Activated T-cell treated with anti-CD3 and anti-CD28 coated beads, Interleukin-2, amount 50 U/mL, for 24 hours (primary cell): ENCODE data around the gene CATSPERB.
A peak's percentile ranks its signal among the peaks of the same experiment; 100 is the strongest.
"Not testable (repeated sequence)": the region's sequence is repeated elsewhere in the genome, so short reads cannot be mapped to it uniquely, and the experiment has no call there.

Source experiments
- DNase-seq: peaks from one replicate; pipeline ENCODE4 v3.0.0-alpha.2; 2020
- H3K27ac Mint-ChIP-seq: 2 replicates; pipeline ENCODE4 v1.8.0; 2020; ENCODE audit warnings: mild to moderate bottlenecking, mixed read lengths
- H3K27me3 Mint-ChIP-seq: 2 replicates; pipeline ENCODE4 v1.8.0; 2020; ENCODE audit warnings: mixed read lengths
- H3K36me3 Mint-ChIP-seq: 2 replicates; pipeline ENCODE4 v1.8.0; 2020; ENCODE audit warnings: low read depth, mixed read lengths
- H3K4me1 Mint-ChIP-seq: 2 replicates; pipeline ENCODE4 v1.8.0; 2020; ENCODE audit warnings: low read depth, mixed read lengths
- H3K4me3 Mint-ChIP-seq: 2 replicates; pipeline ENCODE4 v1.8.0; 2020; ENCODE audit warnings: mild to moderate bottlenecking, moderate library complexity, mixed read lengths
- H3K9me3 Mint-ChIP-seq: 2 replicates; pipeline ENCODE4 v1.8.0; 2020; ENCODE audit warnings: mixed read lengths

CATSPERB gene

DNA sequence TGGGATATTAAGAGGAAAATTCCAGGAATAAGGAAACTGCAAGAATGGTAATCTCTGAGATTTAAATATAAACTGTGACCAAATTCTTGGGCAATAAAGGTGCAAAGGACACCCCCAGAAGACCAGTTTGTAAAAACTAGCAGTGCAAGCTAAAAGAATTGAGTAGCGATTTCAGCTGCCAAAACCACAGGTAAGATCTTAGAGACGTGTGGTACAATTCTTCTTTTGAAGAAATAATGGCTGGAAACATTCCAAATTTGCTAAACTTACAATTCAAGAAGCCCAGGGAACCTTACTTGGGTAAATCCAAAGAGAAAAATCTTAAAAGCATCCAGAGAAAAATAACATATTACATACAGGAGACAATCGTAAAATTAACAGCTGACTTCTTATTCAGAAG, 12.0 kb downstream of the CATSPERB start:
- no peak for DNase-seq
- H3K36me3 Mint-ChIP-seq: no peaks in the 10 kb centered on the region
- no peak overlapping the region for H3K27ac Mint-ChIP-seq
- H3K4me3 Mint-ChIP-seq: no peak overlapping the region
- no peaks in the 10 kb centered on the region for H3K27me3 Mint-ChIP-seq
- H3K9me3 Mint-ChIP-seq: no peaks in the 10 kb centered on the region
- peaks cover 6% of the 10 kb centered on the region for H3K4me1 Mint-ChIP-seq

DNA sequence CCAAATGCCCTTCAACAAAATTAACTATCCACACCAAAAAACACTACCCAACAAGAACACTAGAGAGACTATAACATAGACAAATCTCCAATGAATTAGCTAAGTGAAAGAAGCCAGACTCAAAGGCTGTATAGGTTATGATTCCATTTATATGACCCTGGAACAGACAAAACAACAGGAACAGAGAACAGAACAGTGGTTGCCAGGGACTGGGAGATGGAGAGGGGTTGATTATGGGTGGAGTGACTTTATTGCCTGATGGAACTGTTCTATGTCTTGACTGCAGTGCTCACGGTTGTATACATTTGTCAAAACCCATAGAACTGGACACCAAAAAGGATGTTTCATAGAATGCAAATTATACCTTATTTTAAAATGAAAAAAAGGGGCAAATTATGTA, 14.9 kb downstream of the CATSPERB start:
- no peak for DNase-seq
- Mint-ChIP-seq H3K27me3 (no peaks in the 10 kb centered on the region), H3K9me3 (no peaks in the 10 kb centered on the region), H3K4me3 (no peak overlapping the region), H3K27ac (no peak overlapping the region), H3K4me1 (peaks cover 9% of the 10 kb centered on the region), H3K36me3 (no peaks in the 10 kb centered on the region)

DNA sequence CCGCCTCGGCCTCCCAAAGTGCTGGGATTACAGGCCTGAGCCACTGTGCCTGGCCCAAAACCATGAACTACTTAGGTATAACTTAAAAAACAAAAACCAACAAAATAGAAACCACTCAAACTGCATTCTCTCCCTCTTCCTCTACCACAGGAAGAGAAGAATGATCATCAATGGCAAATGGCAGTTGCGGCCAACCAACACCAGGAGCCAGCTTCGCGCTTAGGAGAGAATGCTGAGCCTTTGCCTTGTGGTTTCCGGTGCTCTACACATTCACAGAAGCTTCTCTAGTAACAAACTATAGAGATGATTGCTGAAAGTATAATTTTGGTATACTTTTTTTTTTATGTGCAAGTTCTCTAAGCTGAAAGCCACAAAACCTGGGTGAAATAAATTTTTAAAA, 17.1 kb downstream of the CATSPERB start:
- H3K27ac Mint-ChIP-seq: no peak overlapping the region
- no peak overlapping the region for H3K4me3 Mint-ChIP-seq

DNA sequence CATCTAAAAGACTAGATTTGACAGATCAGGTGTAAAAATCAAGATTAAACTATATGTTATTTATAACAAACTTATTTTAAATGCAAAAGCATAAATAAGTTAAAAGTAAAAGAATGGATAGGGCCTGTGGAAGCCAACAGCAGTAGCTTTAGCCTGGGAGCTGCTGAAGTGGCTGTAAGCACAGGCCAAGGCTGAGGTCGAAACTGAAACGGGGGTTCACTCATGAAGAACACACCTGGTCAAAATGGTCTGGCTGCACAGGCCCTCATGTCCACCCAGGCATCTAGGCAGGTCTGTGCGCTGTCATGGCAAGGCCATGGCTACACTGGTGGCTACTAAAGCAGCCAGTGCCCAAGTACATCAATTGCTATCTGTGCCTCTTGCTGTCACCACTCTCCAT, 23.1 kb downstream of the CATSPERB start:
- H3K4me1 Mint-ChIP-seq: no peaks in the 10 kb centered on the region
- no peak overlapping the region for H3K27ac Mint-ChIP-seq
- DNase-seq: no peak
- H3K36me3 Mint-ChIP-seq: no peaks in the 10 kb centered on the region
- no peaks in the 10 kb centered on the region for H3K9me3 Mint-ChIP-seq
- H3K4me3 Mint-ChIP-seq: no peak overlapping the region
- no peaks in the 10 kb centered on the region for H3K27me3 Mint-ChIP-seq

More for the DNA sequence above, 17.1 kb downstream of the CATSPERB start:
- H3K9me3 Mint-ChIP-seq: no peaks in the 10 kb centered on the region
- H3K4me1 Mint-ChIP-seq: peaks cover 7% of the 10 kb centered on the region
- H3K36me3 Mint-ChIP-seq: no peaks in the 10 kb centered on the region
- no peaks in the 10 kb centered on the region for H3K27me3 Mint-ChIP-seq
- no peak for DNase-seq

DNA sequence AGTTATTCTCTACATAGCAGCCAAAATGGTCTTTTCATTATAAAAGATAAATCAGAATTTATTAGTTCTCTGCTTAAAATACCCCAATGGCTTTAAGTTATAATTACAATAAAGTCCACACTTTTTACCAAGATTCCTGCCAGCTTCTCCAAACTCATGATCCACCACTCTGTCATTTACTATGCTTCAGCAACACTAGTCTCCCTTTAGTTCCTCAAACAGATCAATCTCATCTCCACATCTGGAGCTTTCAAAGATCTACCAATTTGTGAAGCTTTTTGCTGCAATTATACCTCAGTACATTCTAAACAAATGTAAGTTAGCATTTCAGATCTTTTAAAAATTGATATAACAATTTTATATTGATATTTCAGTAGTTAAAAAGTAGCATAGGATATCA, 24.9 kb downstream of the CATSPERB start:
- Mint-ChIP-seq H3K4me3 (no peak overlapping the region), H3K9me3 (no peaks in the 10 kb centered on the region), H3K4me1 (no peaks in the 10 kb centered on the region), H3K27me3 (no peaks in the 10 kb centered on the region), H3K36me3 (no peaks in the 10 kb centered on the region), H3K27ac (no peak overlapping the region)
- no peak for DNase-seq

DNA sequence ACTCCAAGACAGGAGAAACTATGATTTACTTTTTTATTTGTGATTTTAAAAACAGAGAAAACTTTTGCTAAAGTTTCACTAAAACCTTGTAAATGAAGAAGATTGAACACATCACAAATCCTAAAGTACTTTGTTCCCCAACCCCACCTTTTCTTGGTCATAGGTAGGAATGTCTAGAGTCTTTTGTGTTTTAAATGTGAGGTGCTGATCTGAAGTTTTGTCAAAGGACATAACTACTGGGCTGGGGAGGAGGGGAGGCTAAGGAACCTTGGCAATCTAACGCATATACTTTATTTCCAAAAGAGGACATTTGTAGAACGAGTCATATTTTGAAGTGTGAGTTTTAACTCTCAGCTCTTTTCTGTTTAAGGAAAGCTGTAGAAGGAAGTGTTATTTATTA, 37.2 kb downstream of the CATSPERB start:
- Mint-ChIP-seq H3K4me3 (no peak overlapping the region), H3K27me3 (no peaks in the 10 kb centered on the region), H3K27ac (no peak overlapping the region), H3K4me1 (peaks cover 5% of the 10 kb centered on the region), H3K9me3 (peaks cover 15% of the 10 kb centered on the region), H3K36me3 (peaks cover 5% of the 10 kb centered on the region)
- no peak for DNase-seq

DNA sequence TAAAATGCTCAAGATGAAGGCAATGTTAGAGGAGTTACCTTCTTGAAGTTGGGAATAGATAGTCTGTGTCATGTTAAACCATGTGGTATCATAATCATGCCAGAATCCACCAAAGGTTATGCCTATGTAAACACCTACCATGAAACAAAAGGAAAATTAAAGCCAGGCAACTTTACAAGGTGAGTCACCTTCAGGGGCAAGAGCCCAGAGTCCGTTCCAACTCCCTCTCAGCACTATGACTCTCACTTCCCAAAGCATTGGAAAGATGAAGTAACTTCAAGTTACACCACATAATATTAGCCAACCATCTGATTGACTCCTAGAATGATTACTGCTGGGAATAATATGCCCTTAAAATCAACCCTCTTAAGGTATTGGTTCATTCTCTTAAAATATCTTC, 38.5 kb downstream of the CATSPERB start:
- Mint-ChIP-seq H3K36me3 (peaks cover 5% of the 10 kb centered on the region), H3K4me1 (peaks cover 5% of the 10 kb centered on the region), H3K4me3 (no peak overlapping the region), H3K9me3 (peaks cover 15% of the 10 kb centered on the region), H3K27ac (no peak overlapping the region), H3K27me3 (no peaks in the 10 kb centered on the region)
- DNase-seq: no peak

DNA sequence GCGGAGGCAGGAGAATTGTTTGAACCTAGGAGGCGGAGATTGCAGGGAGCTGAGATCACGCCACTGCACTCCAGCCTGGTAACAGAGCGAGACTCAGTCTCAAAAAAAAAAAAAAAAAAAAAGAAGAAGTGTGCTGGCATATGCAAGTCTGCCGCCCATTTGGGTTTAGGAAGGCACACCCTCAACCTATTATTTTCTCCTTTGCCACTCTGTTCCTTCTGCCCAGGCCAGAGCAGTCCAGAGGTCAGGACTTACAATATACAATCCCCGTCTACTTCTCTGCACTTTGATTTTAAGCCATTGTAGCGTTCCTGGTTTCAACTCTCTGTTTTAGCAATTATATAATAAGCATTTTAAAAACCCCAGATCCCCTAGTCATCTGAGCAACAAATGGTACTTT, 39.8 kb downstream of the CATSPERB start:
- H3K36me3 Mint-ChIP-seq: peaks cover 5% of the 10 kb centered on the region
- no peak overlapping the region for H3K27ac Mint-ChIP-seq
- no peak overlapping the region for H3K4me3 Mint-ChIP-seq
- no peaks in the 10 kb centered on the region for H3K27me3 Mint-ChIP-seq
- peaks cover 5% of the 10 kb centered on the region for H3K4me1 Mint-ChIP-seq
- DNase-seq: no peak
- H3K9me3 Mint-ChIP-seq: peaks cover 10% of the 10 kb centered on the region

DNA sequence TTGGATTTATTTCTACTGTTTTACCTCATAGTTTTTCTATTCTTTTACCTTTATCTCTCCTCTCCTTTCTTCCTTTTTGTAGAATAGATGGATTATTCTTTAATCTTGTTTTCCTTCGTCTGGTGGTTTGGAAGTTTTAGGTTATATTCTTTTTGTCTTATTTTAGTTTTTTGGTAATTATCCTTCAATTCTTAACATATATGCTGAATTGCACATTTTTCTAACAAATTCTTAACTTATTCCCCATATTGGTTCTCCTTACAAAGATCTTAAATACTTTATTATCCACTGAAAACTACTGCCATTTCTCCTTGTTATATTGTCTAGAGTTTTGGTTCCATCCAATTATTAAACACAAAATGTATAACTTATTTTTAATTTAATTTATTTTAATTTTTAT, 42.3 kb downstream of the CATSPERB start:
- no peak overlapping the region for H3K4me3 Mint-ChIP-seq
- H3K4me1 Mint-ChIP-seq: no peaks in the 10 kb centered on the region
- H3K9me3 Mint-ChIP-seq: peaks cover 10% of the 10 kb centered on the region
- H3K27ac Mint-ChIP-seq: no peak overlapping the region
- peaks cover 5% of the 10 kb centered on the region for H3K36me3 Mint-ChIP-seq
- DNase-seq: no peak
- no peaks in the 10 kb centered on the region for H3K27me3 Mint-ChIP-seq

DNA sequence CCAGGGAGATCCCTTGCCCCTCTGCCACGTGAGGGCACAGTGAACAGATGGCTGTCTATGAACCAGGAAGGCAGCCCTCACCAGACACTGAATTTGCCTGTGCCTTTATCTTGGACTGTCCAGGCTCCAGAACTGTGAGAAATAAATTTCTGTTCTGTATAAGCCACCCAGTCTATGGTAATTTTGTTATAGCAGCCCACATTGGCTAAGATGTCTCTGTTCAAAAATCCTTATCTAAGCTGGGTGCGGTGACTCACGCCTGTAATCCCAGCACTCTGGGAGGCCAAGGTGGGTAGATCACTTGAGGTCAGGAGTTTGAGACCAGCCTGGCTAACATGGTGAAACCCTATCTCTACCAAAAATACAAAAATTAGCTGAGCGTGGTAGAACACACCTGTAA, 44.5 kb downstream of the CATSPERB start:
- H3K4me1 Mint-ChIP-seq, H3K27ac Mint-ChIP-seq, H3K4me3 Mint-ChIP-seq, H3K27me3 Mint-ChIP-seq, H3K36me3 Mint-ChIP-seq, H3K9me3 Mint-ChIP-seq, DNase-seq: not testable (repeated sequence)

DNA sequence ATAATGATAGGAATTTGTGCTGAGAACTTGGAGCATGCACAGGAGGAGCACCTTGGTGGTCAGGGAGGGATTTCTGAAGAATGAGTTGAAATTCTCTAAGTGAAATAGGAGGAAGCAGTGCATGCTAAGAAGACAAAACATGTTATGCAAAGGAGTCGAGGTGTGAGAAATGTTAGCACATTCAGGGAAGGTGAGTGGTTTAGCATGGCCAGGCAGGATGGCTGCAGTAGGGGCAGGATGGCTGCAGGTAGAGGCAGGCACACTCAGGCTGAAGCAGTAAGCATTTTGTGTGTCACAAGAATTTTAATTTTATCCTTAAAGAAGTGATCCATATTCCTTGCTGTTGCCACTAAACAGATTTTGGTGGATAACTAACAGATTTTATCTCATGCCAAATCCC, 46.3 kb downstream of the CATSPERB start:
- no peak for DNase-seq
- Mint-ChIP-seq H3K27me3 (no peaks in the 10 kb centered on the region), H3K4me3 (no peak overlapping the region), H3K9me3 (peaks cover 6% of the 10 kb centered on the region), H3K4me1 (peaks cover 20% of the 10 kb centered on the region), H3K27ac (no peak overlapping the region), H3K36me3 (peaks cover 3% of the 10 kb centered on the region)

DNA sequence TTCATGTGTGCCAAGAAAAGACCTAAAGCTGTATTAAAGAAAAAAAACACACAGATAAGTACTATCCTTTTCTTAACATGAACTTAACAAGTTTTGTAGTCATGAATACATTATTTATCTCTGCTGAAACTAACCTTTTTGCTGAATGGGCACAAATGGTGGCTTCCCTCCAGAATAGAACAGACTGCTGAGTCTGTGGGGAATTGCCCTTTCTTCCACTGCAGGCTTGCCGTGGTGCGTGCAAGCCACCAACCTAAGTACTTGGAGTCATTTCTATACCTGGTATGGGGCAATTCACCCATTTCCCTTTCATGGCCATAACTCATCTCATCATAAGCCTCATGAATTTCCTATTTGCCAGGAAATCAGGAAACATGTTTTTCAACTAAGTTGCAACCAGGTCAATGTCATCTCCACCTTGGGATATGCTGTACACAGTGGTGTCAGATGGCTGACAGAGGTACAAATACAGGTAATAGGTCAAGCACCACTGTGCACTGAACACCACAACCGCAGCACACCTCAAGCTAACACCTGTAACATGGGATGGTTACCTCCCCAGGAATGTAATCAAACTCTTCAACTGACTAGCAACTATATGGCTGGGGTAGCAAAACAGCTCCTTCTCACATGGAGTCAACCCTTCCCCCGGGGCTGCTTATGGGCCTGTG, 49.9 kb downstream of the CATSPERB start:
- H3K36me3 Mint-ChIP-seq: peaks cover 2% of the 10 kb centered on the region
- no peaks in the 10 kb centered on the region for H3K27me3 Mint-ChIP-seq
- peaks cover 2% of the 10 kb centered on the region for H3K9me3 Mint-ChIP-seq
- peaks cover 20% of the 10 kb centered on the region for H3K4me1 Mint-ChIP-seq
- H3K27ac Mint-ChIP-seq: peak overlapping the region; percentile 47
- DNase-seq: no peak
- H3K4me3 Mint-ChIP-seq: no peak overlapping the region

DNA sequence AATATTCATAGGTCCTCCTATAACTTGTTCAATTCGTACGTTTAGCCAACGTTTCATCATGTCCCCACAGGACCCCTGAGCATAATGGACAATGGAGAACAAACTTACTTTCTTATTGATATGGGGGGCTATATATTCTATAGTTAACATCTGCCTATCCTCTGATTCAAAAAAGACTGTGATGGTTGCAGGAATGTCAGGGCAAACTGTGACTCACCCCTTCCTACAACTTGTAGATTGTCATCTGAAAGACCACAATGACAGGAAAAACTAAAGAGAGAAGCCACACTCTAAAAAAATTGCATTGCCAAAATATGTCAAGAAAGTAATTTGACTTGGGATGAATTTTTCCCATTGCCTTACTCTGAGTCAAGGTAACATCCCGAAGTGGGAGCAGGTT, 50.8 kb downstream of the CATSPERB start:
- H3K27me3 Mint-ChIP-seq: no peaks in the 10 kb centered on the region
- peak overlapping the region; percentile 31 for H3K27ac Mint-ChIP-seq
- peak overlapping the region; percentile 10 for H3K4me3 Mint-ChIP-seq
- peaks cover 2% of the 10 kb centered on the region for H3K36me3 Mint-ChIP-seq
- H3K4me1 Mint-ChIP-seq: peaks cover 20% of the 10 kb centered on the region
- H3K9me3 Mint-ChIP-seq: peaks cover 2% of the 10 kb centered on the region
- no peak for DNase-seq

DNA sequence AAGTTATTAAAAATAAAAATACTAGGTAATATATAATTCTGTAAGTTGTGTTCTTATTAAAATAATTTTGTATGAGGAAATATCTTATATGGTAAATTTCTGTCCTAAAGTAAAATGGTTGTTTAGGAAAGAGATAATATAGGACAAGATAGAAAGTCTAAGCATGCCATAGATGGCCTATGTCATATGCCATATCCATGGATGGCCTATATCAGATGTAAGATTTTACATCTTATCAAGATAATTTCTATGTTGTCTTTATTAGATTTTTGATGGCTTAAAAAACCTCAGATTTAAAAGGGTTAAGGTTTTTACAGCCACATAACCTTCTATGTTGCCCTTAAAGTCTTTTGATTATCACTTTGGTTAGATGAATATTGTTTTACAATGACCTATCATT, 52.6 kb downstream of the CATSPERB start:
- Mint-ChIP-seq H3K4me1 (peaks cover 20% of the 10 kb centered on the region), H3K36me3 (peaks cover 2% of the 10 kb centered on the region), H3K27me3 (no peaks in the 10 kb centered on the region), H3K4me3 (no peak overlapping the region), H3K27ac (no peak overlapping the region), H3K9me3 (peaks cover 2% of the 10 kb centered on the region)
- no peak for DNase-seq

DNA sequence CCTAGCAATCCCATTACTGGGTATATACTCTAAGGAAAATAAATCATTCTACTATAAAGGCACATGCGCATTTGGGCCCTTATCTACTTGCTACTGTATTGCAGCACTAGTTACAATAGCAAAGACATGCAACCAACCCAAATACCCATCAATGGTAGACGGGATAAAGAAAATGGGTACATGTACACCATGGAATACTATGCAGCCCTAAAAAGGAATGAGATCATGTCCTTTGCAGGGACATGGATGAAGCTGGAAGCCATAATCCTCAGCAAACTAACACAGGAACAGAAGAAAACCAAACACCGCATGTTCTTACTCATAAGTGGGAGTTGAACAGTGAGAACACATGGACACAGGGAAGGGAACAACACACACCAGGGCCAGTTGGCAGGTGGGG, 54.2 kb downstream of the CATSPERB start:
- not testable (repeated sequence) for H3K4me3 Mint-ChIP-seq, H3K9me3 Mint-ChIP-seq, H3K36me3 Mint-ChIP-seq, H3K27me3 Mint-ChIP-seq, DNase-seq, H3K27ac Mint-ChIP-seq
- H3K4me1 Mint-ChIP-seq: peaks cover 20% of the 10 kb centered on the region

DNA sequence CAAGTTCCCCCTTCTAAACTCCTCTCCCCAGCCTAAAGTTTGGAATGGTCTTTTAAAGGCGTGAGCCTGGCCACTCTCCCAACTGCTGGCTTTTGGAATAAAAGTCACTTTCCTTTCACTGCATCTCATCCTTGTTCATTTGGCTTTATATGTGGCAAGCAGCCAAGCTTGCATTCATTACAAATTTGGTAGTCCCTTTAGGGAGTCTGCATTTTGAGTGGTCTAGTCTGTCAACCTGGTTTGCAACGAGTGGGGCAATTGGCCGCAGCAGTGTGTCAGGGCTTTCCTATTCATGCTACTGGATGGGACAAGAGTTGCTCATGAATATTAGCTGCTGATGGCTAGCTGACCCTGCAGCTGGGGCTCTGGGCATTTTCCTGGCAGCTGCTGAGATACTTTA, 57.0 kb downstream of the CATSPERB start:
- no peaks in the 10 kb centered on the region for H3K4me1 Mint-ChIP-seq
- no peaks in the 10 kb centered on the region for H3K9me3 Mint-ChIP-seq
- H3K27me3 Mint-ChIP-seq: no peaks in the 10 kb centered on the region
- H3K4me3 Mint-ChIP-seq: no peak overlapping the region
- DNase-seq: no peak
- no peak overlapping the region for H3K27ac Mint-ChIP-seq
- H3K36me3 Mint-ChIP-seq: peaks cover 2% of the 10 kb centered on the region
